Stimulated activated CD8-positive, alpha-beta memory T cell treated with anti-CD3 and anti-CD28 coated beads, Interleukin-12 subunit alpha, Interleukin-12 subunit beta, amount 100 ng/mL, for 1 hour (primary cell): ENCODE results near the gene C17orf113.
"Not testable (repeated sequence)": the region's sequence is repeated elsewhere in the genome, so short reads cannot be mapped to it uniquely, and the experiment has no call there.

Experiments used
- DNase-seq: peaks from one replicate; pipeline ENCODE4 v3.0.0-alpha.2; 2020; ENCODE audit warnings: low read depth

The C17orf113 gene

DNA sequence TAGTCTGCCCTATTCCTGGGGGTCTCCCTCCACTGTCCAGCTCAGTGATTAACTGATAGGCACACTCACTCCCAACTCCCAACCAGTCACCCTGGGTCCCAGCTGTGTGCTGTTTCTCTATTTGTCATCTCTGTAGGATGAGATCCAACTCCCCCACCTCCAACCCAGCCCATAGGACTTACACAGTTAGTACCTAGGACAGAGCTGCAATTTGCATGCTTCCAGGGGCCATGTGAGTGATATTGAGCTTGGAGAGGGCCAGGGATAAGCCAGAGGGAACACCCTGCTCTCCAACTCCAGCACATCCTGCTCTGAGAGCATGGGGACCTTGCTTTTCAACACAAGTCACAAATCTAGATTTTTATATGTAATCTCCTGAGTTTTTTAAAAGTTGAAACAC lies 8.8 kb downstream of the C17orf113 start:
- DNase-seq, result no peak

DNA sequence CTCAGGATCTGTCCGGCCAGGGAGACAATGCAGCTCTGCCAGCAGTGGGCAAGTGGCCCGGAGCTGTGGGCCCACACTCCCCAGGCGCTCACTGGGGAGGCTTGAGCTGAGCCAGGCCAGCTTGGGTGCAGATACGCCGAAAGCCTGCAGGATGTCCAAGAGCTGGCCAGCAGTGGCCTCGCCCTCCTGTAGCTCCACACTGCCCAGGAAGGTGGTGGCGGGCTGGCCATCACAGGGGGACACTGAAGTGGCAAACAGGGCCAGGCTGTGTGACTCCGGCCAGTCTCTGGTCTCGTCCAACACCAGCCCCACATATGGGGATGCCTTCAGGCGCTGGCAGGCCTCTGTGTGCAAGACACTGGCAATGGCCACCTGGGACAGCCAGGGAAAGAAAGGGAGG lies 9.6 kb downstream of the C17orf113 start:
- DNase-seq, result no peak

DNA sequence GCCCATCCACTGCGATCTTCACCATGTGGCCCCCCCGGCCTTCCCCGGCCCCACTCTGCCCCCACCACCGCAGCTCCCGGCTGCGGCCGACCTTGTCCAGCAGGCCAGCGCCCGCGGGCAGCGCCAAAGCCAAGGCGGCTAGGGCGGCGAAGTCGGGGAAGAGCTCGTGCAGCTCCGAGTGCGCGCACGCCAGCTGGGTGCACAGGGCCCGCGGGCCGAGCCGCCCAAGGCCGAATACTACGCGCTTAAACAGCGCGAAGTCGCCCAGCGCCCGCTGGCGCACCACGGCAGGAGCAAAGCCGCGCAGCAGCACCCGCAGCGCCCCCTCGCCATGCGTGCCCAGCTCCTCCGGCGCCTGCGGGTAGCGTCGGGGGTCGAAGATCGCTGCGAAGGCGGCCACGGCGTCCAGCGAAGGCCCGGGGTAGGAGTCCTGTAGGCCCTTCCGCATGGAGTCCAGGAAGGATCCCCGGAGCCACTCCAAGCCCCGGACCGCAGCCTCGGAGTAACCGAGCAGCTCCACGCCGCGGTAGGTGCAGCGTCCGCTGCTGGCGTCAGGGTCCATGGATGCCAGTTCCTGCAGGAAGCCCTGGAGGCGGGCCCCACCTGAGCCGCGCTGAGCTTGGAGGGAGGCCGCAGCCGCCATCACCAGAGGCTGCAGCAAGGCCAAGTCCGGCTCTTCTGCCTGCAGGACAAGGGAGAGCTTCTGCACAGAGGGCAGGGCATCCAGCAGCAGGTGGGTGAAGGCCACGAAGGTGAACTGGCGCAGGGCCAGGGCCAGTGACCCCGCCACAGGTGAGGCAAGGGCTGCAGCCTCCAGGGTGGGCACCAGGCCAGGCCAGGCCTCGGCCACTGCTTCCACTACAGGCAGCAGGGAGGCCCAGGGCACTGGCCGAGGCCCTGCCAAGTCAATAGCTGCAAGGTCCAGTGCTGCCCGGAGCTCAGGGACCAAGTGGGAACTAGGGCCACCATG lies 10.3 kb downstream of the C17orf113 start:
- DNase-seq, result no peak

DNA sequence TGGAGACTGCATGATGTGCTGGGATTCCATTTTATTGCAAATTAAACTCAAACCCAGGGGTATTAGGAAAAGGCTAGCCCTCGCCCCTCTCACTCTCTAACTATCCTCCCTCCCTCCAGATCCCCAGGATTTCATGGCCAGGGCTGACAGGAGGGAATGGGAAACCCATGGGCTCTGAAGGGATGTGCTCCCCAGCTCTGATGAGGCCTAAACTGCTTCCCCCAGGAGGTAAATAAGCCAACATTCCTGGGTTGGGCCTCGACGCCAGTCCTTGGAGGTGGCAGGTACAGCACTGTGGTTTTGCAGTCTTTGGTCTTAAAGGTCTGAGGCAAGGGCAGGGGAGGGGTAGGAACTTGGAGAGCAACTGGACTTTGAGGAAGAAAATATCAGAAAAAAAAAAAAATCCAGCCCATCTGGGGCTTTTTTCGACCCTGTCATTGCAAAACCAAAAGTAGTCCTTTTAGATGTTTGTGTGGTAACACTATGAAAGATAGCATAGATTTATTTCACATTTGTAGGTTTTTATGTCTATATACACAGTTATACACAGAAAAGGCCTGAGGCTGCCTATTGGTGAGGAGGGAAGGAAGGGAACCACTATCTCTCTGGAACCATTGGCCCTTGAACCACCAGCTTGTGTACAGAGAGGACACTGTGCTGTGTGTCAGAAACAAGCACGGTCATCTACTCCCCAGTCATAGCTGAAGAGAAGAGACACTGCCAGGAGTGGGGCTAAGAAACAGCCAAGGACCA lies 12.0 kb downstream of the C17orf113 start:
- no peak for DNase-seq

DNA sequence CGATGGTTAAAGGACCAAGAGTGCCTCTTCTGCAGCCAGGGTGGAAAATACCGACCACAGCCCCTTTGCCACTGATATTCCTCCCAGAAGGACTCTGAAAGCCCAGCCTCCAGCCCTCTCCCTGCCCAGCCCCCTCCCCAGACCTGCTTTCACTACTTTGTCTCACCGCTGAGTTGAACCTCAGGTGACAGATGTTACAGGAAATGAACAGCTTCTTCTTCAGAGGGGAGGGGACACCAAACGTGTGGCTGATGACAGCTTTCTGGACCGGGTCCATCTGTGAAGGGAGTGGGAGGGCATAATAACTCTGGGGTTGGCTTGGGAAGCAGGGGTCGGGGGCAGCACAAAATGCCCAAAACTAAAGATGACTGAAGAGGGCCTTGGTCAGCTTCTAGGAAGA lies 16.3 kb downstream of the C17orf113 start:
- DNase-seq, result no peak

DNA sequence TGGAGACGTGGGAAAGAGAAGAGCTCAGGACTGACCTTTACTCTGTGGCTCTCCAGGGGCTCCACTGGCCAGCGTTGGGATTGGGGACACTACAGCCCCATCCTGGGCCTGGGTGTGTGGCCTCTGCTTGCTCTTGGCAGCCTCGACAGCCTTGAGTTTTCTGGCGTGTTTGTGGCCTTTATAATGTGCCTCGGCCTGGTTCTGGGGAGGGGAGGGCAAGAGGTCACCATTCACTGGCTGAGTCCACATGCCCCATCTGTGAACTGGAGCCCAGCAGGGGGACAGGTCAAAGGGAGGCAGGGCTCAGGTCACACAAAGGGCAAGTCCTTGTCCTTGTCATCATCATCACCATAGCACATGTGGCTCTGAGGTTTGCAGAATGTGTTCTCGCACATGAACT lies 18.8 kb downstream of the C17orf113 start:
- no peak for DNase-seq

DNA sequence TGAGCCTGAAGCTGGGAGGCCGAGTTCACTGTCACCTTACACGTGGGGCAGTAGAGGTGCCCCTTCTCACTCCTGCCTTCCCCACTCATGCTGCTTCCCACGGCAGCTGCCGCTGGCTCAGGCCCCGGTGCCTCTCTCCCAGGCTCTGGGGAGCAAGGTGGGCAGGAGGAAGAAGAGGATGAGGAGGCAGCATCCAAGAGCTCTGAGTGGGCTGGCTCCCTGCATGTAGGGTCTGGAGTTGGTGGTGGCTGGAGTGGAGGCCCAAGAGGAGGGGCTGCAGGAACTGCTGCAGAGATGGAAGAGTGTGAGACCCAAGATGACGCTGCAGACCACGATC lies 21.6 kb downstream of the C17orf113 start:
- no peak for DNase-seq

DNA sequence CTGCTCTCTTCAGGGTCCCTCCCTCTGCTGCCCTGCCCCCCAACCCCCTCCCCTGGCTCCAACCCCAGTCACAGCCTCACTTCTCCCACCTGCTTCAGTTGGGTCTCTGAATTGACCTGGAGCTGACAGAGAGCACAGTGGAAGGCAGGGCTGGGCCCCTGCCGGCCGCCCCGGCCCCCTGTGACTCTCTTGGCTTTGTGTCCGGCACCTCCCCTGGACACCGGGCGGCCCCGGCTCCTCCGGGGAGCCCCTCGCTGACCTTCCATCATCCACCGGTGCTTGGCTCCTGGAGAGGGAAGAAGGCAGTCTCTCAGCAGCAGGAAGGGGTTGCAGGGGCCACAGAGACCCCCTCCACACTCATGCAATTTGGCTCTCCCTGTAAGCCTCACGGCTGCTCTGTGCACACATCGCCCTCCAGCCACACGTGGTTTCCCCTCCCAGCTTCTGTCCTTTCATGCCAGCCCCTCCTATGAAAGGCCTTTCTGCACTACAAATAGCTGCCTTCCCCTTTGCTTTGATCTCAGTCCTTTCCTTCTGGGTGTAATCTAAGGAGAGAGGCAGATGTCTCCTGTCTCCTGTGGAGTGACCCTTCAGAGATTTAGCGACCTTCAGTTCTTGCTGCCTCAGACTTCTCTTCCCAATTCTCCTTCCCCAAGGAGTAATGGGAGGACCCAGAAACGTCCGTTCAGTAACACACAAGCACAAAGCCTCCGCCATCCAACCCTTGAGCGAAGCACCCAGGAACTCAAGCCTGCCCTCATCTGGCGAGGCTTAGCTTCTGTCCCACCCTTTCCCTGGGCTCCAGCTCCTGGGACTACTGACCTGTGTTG lies 22.2 kb downstream of the C17orf113 start:
- DNase-seq, result no peak

DNA sequence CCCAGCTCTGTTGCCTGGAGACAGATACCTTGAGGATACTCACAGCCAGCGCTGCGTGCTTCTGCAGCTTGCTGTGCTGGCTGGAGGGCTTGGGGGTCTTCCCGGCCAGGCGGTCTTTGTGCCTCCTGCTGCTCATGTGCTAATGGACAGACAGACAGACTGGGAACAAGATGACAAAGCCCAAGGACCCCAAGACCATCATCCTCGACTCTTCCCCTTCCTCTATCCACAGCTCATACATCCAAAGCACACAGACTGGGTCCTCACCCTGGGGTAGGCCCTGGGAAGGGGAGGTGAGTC lies 22.9 kb downstream of the C17orf113 start:
- DNase-seq, result no peak

DNA sequence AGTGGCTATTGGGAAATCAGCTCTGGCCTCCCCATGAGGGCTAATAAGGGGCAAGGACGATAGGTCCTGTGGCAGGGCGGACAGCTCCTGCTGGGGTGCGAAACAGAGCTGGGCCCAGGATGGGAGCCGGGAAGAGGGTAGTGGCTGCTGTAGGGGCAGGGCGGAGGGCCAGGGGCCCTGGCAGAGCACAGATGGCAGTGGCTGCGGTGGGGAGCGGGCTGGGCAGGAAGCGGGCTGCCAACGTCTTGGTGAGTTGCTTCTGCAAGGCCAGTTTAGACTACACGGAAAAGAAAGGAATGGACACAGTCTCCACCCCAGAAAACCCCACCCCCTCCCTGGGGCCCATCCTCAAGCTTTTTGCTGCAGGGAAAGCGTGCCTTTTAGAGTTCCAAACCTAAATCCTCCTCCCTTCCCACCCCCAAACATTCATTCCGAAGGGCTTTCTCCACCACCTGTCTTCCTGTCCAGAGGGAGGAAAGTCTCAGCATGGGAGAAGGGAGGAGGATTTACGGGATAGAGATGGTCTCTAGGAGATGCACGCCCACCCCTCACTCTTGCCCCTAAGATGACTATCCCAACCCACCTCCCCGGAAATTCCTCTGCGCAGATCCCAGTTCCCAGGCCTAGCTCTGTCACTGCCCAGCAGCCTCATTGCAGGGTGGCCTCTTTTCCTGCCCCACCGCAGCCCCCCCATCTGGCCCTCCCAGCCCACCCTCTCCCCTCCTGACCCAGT lies 23.4 kb downstream of the C17orf113 start:
- no peak for DNase-seq

DNA sequence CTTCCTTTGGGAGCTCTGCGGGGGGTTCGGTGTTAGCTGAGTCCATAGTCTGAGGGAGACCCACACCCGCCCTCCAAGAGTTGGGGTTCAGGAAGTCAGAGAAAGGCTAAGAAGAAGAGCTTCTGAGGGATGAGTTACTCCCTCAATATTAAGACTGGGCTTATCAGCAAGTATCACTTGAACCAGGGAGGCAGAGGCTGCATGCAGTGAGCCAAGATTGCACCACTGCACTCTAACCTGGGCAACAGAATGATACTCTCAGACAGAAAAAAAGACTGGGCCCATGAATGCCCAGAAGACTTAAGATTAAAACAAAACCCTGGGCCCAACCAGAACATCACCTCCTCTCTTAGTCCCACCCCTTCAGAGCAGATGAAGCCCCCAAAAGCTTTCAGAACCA lies 24.5 kb downstream of the C17orf113 start:
- no peak for DNase-seq

DNA sequence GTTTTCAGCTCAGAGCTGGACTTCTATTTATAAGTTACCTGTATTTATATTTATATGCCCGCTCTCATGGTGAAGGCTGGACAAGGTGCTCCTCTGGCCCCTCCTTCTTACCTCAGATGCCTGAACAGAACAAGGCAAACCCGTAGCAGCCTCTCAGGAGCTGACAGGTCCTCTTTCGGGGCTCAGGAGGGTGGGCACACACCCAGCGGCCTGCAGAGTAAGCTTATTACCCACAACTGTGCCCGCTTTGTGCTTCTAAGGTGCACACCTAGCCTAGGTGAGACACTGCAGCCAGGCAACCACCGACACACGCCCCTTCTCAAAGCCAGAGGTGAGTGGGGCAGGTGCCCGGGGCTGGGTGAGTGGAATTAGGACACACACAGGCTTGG lies 25.2 kb downstream of the C17orf113 start:
- DNase-seq, result no peak

DNA sequence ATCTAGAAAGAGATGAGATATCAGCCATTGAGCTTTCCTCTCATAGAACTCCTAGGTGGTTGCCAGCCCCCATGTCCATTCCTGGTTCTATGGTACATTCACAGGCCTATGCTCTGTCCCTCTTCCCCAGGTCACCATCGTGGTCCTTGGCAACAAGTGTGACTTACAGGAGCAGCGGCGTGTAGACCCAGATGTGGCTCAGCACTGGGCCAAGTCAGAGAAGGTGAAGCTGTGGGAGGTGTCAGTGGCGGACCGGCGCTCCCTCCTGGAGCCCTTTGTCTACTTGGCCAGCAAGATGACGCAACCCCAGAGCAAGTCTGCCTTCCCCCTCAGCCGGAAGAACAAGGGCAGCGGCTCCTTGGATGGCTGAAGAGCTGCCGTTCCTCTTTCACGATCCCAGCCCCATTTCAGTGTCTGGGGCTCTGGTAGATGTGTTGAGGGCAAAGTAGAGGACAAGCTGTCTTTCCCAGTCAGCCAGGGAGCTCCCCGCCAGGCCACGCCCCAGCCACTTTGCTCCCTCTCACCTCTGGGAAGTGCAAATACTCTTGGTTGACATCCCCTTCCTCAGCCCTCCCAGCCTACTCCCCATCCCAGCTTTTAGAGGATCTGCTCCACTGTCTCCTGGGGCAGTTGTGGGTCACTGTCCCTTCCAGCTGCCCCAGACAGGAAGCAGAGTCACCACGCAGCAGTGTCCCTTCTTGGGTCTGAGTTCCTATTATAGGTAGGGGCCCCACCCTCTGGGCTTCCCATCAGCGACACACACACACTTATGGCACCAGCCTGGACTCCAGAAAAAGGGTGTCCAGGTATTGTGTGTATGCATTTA lies 26.7 kb downstream of the C17orf113 start:
- DNase-seq, result no peak

DNA sequence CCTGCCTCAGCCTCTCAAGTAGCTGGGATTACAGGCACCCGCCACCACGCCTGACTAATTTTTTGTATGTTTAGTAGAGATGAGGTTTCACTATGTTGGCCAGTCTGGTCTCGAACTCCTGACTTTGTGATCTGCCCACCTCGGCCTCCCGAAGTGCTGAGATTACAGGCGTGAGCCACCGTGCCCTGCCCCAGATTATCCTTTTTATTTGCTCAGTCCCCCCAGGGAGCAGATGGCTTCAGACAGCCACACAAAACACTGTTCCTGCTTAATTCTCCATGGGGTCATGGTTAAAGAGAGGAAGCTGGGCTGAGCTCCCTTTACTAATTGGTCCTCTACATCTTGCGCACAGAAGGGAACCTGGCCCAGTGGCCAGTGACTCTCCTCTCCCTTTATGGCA lies 29.6 kb downstream of the C17orf113 start:
- not testable (repeated sequence) for DNase-seq

DNA sequence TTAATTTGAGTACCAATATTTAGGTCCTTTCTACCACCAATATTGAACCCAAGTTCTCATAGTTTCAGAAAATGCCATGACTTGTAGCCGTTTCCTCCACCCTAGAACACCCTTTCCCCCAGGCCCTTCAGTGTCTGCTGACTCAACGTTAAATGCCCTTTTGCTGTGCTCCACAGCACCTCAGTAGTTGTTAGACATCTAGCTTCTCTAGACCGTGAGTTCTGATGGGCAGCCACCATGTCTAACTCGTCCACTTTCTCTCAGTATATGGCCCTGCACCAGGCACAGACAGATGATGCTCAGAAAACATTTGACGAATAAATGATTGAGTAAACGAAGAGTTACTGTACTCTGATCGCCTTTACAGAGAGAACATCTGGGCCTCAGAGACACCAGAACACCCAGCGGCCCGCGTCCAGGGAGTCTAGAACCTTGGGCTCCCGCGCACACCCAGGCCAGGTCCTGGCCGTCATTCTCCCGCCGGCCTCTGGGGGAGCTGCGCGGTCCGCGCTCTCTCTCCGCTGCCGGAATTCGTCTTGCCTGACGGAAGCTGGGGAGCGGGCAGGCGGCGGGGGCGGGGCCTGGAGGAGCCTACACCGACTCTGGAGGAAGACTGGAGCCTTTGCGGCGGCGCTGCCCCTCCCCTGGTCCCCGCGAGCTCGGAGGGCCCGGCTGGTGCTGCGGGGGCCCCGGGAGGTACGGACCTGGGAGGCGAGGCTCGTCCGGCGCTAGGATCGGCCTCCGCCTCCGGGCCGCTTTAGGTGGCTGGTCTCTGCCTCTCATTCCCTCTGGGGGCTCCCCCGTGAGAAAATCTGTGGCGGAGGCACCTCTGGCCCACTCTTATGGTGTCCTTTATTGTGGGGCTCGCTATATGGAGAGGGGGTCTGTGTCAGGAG lies 30.6 kb downstream of the C17orf113 start, which contains the start of gene NKIRAS2:
NKIRAS2 (plus strand) TSS at position 582 of the 896 bp plus-strand sequence. CDS start 1,488 bp downstream, outside the sequence.
- DNase-seq, result peak; percentile 88

DNA sequence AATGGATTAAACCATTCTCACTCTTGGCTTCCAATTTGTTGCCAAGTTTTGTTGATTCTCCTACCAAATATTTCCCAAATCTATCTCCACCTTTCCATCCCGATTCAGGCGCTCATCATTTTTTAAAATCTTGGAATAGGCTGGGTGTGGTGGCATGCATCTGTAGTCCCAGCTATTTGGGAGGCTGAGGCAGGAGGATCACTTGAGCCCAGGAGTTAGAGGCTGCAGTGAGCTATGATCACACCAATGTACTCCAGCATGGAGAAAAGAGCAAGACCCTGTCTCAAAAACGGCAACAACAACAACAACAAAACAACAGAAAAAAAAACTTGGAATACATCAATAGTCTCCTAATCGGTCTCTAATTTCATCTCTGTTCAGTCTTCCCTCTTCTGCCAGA lies 31.4 kb downstream of the C17orf113 start:
- no peak for DNase-seq

DNA sequence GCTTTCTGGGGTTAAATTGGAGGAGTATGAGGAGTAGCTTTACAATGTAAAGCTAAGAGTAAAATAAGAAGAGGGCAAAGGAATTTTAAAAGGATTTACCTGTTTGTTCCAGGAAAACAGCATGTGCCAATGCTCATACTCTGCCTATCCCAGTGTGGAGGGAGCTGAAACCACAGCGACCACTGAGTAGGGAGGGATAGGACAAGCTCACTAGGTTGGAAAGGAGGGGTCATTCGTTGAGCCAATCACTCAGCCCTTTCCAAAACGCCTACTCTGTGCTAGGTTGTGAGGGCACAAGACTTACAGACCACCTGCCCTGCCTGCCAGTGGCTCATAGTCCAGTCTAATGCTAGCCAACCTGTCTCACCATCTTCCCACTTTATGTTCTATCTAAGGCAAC lies 32.1 kb downstream of the C17orf113 start:
- DNase-seq, result no peak

DNA sequence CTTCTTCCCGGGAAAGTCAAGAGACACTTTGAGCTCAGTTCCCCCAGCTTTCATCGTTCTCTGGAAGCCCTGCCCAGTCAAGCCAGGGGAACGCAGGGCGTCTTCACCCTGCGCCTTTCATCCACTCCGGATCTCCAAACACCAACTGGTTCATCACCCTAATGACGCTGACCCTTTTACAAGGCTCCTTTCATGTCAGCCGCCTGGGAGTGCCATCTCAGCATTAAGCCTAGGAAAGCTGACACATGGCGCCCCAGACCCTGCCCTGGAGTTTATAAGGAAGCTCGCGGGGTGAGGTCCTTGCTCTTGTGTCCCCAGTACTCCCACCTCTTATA lies 32.6 kb downstream of the C17orf113 start:
- DNase-seq, result no peak

DNA sequence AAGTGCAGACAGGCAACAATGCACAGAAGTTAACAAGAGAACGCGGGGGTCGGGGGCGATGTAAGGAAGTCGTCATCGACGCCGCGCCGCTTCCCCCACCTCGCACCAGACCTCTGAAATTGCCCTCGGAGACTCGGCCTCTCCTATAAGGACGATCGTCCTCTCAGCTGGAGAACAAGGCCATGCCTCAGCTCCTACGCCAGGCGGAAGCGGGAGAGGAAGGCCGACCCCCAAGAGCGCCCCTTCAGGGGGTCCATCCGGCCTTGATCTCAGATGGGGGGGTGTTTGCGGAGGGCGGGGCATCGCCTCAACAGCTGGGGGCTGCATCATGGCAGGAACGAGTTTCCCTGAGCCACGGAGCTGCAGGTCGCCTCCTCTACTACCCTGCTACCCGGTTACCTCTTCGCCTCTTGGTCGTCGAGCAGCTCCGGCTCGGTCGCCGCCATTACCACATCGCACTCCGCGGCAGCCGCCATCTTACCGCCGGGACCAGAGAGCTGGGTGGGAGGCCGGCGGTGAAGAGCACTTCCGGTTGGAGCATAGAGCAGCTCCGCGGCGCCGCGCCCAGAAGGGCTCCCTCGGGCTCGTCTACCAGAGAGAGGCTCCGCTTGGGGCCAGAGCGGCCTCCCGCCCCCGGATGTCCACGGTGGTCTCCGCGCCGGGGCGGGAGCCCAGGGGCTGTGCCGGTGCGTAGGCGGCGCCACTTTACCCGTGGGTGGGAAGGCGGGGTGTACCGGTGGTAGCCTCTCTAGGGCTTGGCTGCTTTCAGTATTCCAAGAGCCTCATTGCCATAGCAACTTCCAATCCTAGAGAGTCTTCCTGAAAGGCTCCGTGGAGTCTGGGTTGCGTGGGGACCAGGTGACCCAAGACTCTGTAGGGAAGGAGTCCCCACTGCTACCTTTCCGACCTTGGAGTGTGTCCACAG lies 33.2 kb downstream of the C17orf113 start, which contains the start of gene DNAJC7:
DNAJC7 (minus strand) TSS at position 499 of the 925 bp plus-strand sequence; CDS start at position 476, 23 bp downstream.
- peak; percentile 81 for DNase-seq
